T-helper 22 cell (primary cell): ENCODE results near the gene ZDHHC11.
"Not testable (repeated sequence)": the region's sequence is repeated elsewhere in the genome, so short reads cannot be mapped to it uniquely, and the experiment has no call there.

Experiments used
- DNase-seq: peaks from one replicate; pipeline ENCODE4 v3.0.0-alpha.2; 2020; ENCODE audit warnings: low read depth

The ZDHHC11 gene

GRCh38 chr5:878677-879076 is 27.9 kb upstream of the ZDHHC11 start:
- not testable (repeated sequence) for DNase-seq

- DNase-seq = no peak
Measured at GRCh38 chr5:878125-878524, 27.3 kb upstream of the ZDHHC11 start.

GRCh38 chr5:876398-877365 is 25.9 kb upstream of the ZDHHC11 start:
- no peak for DNase-seq

GRCh38 chr5:875931-876330 is 25.1 kb upstream of the ZDHHC11 start:
- DNase-seq = no peak

GRCh38 chr5:873328-873727 is 22.5 kb upstream of the ZDHHC11 start:
- DNase-seq = no peak

- DNase-seq = no peak
Measured at GRCh38 chr5:872301-872700, 21.5 kb upstream of the ZDHHC11 start.

GRCh38 chr5:871596-872298 is 21.0 kb upstream of the ZDHHC11 start:
- no peak for DNase-seq

- DNase-seq = no peak
Measured at GRCh38 chr5:870956-871355, 20.2 kb upstream of the ZDHHC11 start.

- DNase-seq = no peak
Measured at GRCh38 chr5:868428-869135, 17.8 kb upstream of the ZDHHC11 start.

GRCh38 chr5:867300-867870 is 16.6 kb upstream of the ZDHHC11 start:
- no peak for DNase-seq

GRCh38 chr5:865771-866170 is 15.0 kb upstream of the ZDHHC11 start:
- DNase-seq = no peak

GRCh38 chr5:865168-865521 is 14.4 kb upstream of the ZDHHC11 start:
- DNase-seq = no peak

- DNase-seq = no peak
Measured at GRCh38 chr5:864492-865167, 13.8 kb upstream of the ZDHHC11 start.

- no peak for DNase-seq
Measured at GRCh38 chr5:863244-863805, 12.5 kb upstream of the ZDHHC11 start.

- DNase-seq = no peak
Measured at GRCh38 chr5:862367-863243, 11.8 kb upstream of the ZDHHC11 start.

GRCh38 chr5:861442-862366 is 10.9 kb upstream of the ZDHHC11 start:
- no peak for DNase-seq

- DNase-seq = no peak
Measured at GRCh38 chr5:860506-861150, 9.8 kb upstream of the ZDHHC11 start.

GRCh38 chr5:859798-860296 is 9.1 kb upstream of the ZDHHC11 start:
- DNase-seq = no peak

GRCh38 chr5:859391-859790 is 8.6 kb upstream of the ZDHHC11 start:
- DNase-seq = no peak
